ENCODE measurements around the gene FGF11. TPM values are rescaled to one million over a fixed set of nuclear protein-coding genes. Genes with fewer than 3 reads are reported as not detected.

The FGF11 gene
- polyA plus RNA-seq, 2 of the 4 experiments (the other 2 are of a cell fraction), result 1.4 to 1.8 TPM

DNA sequence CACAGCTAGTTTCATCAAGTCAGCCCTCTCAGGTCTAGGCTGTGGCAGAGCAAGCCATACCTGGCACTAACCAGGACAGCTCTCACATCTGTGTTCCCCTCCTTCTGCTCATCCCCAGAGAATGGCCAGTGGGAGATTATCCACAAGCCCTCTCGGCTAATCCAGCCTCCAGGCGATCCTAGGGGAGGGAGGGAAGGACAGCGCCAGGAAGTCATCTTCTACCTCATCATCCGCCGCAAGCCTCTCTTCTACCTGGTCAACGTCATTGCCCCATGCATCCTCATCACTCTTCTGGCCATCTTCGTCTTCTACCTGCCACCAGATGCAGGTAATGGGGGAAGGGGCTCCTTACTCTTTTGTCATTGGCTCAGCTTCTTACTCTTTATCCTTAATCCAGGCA lies 9.1 kb downstream of the FGF11 start:
- H3K4me1 ChIP-seq, result peaks cover 14% of the 10 kb centered on the region; the same call in 2 of the 3 replicates
- H3K27ac ChIP-seq, result no peak overlapping the region
- no peak overlapping the region for H3K4me3 ChIP-seq
- ChIA-PET CTCF (interaction anchor here (1.0 to 30.1 kb wide), 6 partner anchors 7 to 112 kb away, joined by 3 to 342 read pairs (median 14); partner anchors contain the start of genes CHRNB1, FGF11, SENP3 and TMEM102), POLR2A (interaction anchor here (0.8 kb wide), 1 partner anchor 8 kb away, joined by 3 read pairs; no protein-coding TSS in a partner anchor)
- no peak for DNase-seq (ENCODE audit: low read depth in 1 of 2, low spot score in 1 of 2)
- no peaks in the 10 kb centered on the region for H3K9me3 ChIP-seq
- WGBS (ENCODE audit: missing lambda C conversion rate), result 72% methylated on average over 7 of the region's 7 CpGs
- TF ChIP-seq CHD2 (IDR thresholded peaks at IDR 0.05; ENCODE audit: low read length, partially characterized antibody) (no peak), EP300 (IDR thresholded peaks at IDR 0.05) (no peak), HEYL (CRISPR knock-in tag; IDR thresholded peaks at IDR 0.05) (no peak), RFX5 (IDR thresholded peaks at IDR 0.05) (no peak), RNF2 (IDR thresholded peaks at IDR 0.05; ENCODE audit: borderline replicate concordance, low read depth) (no peak), POLR2A (IDR thresholded peaks at IDR 0.05; ENCODE audit: low read length) (no peak), ZSCAN20 (CRISPR knock-in tag; IDR thresholded peaks at IDR 0.05) (no peak), TP53 (CRISPR knock-in tag; IDR thresholded peaks at IDR 0.05) (no peak), KDM5A (IDR thresholded peaks at IDR 0.05) (no peak), ZC3H11A (IDR thresholded peaks at IDR 0.05) (no peak), ZFP36 (IDR thresholded peaks at IDR 0.05; ENCODE audit: borderline replicate concordance, partially characterized antibody) (no peak), CBX8 (IDR thresholded peaks at IDR 0.05) (no peak), CEBPB (IDR thresholded peaks at IDR 0.05) (no peak), ESRRA (IDR thresholded peaks at IDR 0.05; ENCODE audit: borderline replicate concordance, low read length) (no peak), CHD4 (IDR thresholded peaks at IDR 0.05; ENCODE audit: borderline replicate concordance) (no peak)
- TF ChIP-seq, protein P1, sequence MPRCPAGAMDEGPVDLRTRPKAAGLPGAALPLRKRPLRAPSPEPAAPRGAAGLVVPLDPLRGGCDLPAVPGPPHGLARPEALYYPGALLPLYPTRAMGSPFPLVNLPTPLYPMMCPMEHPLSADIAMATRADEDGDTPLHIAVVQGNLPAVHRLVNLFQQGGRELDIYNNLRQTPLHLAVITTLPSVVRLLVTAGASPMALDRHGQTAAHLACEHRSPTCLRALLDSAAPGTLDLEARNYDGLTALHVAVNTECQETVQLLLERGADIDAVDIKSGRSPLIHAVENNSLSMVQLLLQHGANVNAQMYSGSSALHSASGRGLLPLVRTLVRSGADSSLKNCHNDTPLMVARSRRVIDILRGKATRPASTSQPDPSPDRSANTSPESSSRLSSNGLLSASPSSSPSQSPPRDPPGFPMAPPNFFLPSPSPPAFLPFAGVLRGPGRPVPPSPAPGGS (IDR thresholded peaks at IDR 0.05), result no peak
- ATAC-seq, result no peak
- no peak overlapping the region for H3K4me2 ChIP-seq
- FAIRE-seq, result no peak

DNA sequence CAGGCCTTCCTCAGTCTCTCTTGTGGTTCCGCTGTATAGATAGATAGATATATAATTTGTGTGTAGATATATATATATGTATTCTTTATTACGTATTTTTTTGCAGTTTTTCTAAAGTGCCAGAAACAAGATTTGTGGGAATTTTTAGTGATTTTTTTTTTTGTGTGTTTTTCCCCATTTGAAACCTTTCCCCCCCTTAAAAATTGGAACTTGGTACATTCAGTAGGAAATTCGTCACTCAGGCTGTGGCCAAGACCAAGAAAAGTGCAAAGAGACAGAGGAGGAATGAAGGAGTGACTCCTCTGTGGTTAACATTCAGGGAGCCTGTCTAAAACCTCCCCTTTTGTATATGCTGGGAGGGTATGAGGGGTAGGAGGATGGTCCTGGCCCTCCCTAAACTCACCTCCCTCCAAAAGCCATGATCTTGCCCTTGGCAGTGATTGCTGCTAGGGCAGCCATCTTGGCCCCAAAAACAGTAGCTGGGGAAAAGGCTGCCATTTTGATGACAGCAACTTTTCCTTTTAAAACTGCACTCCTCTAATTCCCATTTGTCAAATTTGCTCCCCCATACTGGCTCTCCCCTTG lies 20.7 kb downstream of the FGF11 start:
- H3K4me1 ChIP-seq, result no peaks in the 10 kb centered on the region
- no peak overlapping the region for H3K4me2 ChIP-seq
- ATAC-seq (no peak), DNase-seq (ENCODE audit: low read depth in 1 of 2, low spot score in 1 of 2) (no peak), FAIRE-seq (no peak)
- no peak overlapping the region for H3K27ac ChIP-seq
- no peak overlapping the region for H3K4me3 ChIP-seq
- POLR2A ChIA-PET, result interaction anchor here (0.6 kb wide), 1 partner anchor 62 kb away, joined by 3 read pairs; no protein-coding TSS in a partner anchor
- WGBS (ENCODE audit: missing lambda C conversion rate), result 71% methylated on average over 3 of the region's 3 CpGs
- CTCF ChIA-PET, result interaction anchor here (1.8 to 30.1 kb wide), 3 partner anchors 19 to 101 kb away, joined by 5 to 342 read pairs (median 17); partner anchors contain the start of genes CHRNB1, FGF11, SENP3 and TMEM102
- TF ChIP-seq EHMT2 (IDR thresholded peaks at IDR 0.05; ENCODE audit: low read depth) (0 out of 2 replicates have a peak, but pooled peaks have one; percentile 16), JUNB (IDR thresholded peaks at IDR 0.05) (no peak)
- no peaks in the 10 kb centered on the region for H3K9me3 ChIP-seq

DNA sequence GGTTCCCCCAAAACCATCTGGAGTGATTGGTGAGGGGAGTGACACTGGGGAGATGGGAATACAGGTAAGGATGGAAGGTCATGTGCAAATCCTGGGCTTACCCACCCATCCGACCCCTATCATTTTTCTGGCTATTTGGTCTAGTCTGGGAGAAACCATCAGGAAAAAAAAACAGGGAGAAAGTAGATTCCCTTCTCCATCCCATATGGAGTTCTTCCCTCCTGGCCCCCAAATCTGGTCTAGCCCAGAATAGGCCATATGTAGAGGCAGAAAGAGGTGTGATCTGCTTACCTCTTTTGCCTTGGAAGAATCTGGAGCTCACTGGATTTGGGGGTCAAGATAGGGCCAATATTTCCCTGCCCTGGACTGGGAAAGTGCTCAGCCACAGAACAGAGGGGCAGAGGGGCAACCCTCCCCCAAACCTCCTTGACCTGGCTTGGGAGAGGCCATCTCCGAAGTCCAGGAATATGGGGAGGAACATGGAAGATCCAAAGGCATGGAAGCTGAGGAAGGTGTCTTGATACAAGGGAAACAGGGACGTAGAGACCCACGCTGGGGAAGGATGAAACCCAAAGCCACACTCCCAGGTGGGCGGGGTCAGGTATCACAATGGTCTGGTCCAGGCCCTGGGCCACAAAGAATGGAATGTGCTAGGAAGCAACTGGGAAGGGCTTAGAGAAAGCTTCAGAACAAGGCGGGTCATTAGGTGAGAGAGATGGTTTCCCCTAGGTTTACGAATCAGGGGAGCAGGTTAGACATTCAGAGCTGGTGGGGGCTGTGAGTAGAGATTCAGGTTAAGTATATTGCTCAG lies 21.7 kb downstream of the FGF11 start:
- ATAC-seq (no peak), DNase-seq (ENCODE audit: low read depth in 1 of 2, low spot score in 1 of 2) (no peak), FAIRE-seq (no peak)
- no peaks in the 10 kb centered on the region for H3K4me1 ChIP-seq
- ChIA-PET CTCF (interaction anchor here (0.9 to 30.1 kb wide), 9 partner anchors 9 to 105 kb away, joined by 3 to 342 read pairs (median 5); partner anchors contain the start of genes CHRNB1, FGF11, POLR2A and SENP3), POLR2A (interaction anchor here (0.6 to 0.9 kb wide), 2 partner anchors 23 to 61 kb away, joined by 3 read pairs; partner anchors contain the start of gene POLR2A)
- no peak overlapping the region for H3K27ac ChIP-seq
- H3K4me3 ChIP-seq, result no peak overlapping the region
- WGBS (ENCODE audit: missing lambda C conversion rate), result 93% methylated on average over 7 of the region's 7 CpGs
- no peaks in the 10 kb centered on the region for H3K9me3 ChIP-seq
- H3K4me2 ChIP-seq, result no peak overlapping the region
- TF ChIP-seq PHF8 (IDR thresholded peaks at IDR 0.05; ENCODE audit: borderline replicate concordance, low read depth), result no peak
- TF ChIP-seq CEBPB (IDR thresholded peaks at IDR 0.05), result no peak
- no peak for TF ChIP-seq KDM1A (IDR thresholded peaks at IDR 0.05; ENCODE audit: low read depth)
- TF ChIP-seq, protein P2, sequence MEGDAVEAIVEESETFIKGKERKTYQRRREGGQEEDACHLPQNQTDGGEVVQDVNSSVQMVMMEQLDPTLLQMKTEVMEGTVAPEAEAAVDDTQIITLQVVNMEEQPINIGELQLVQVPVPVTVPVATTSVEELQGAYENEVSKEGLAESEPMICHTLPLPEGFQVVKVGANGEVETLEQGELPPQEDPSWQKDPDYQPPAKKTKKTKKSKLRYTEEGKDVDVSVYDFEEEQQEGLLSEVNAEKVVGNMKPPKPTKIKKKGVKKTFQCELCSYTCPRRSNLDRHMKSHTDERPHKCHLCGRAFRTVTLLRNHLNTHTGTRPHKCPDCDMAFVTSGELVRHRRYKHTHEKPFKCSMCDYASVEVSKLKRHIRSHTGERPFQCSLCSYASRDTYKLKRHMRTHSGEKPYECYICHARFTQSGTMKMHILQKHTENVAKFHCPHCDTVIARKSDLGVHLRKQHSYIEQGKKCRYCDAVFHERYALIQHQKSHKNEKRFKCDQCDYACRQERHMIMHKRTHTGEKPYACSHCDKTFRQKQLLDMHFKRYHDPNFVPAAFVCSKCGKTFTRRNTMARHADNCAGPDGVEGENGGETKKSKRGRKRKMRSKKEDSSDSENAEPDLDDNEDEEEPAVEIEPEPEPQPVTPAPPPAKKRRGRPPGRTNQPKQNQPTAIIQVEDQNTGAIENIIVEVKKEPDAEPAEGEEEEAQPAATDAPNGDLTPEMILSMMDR (IDR thresholded peaks at IDR 0.05), result no peak
- TF ChIP-seq MAFK (IDR thresholded peaks at IDR 0.05; ENCODE audit: partially characterized antibody), result no peak
- TF ChIP-seq CHD4 (IDR thresholded peaks at IDR 0.05; ENCODE audit: borderline replicate concordance), result no peak
- TF ChIP-seq, protein P1 (IDR thresholded peaks at IDR 0.05), result no peak
- no peak for TF ChIP-seq KDM5A (IDR thresholded peaks at IDR 0.05)
- no peak for TF ChIP-seq GATA3 (IDR thresholded peaks at IDR 0.05; ENCODE audit: borderline replicate concordance)
- TF ChIP-seq HOXB13 (CRISPR knock-in tag; IDR thresholded peaks at IDR 0.05; ENCODE audit: low read depth), result no peak
- TF ChIP-seq, protein P3, sequence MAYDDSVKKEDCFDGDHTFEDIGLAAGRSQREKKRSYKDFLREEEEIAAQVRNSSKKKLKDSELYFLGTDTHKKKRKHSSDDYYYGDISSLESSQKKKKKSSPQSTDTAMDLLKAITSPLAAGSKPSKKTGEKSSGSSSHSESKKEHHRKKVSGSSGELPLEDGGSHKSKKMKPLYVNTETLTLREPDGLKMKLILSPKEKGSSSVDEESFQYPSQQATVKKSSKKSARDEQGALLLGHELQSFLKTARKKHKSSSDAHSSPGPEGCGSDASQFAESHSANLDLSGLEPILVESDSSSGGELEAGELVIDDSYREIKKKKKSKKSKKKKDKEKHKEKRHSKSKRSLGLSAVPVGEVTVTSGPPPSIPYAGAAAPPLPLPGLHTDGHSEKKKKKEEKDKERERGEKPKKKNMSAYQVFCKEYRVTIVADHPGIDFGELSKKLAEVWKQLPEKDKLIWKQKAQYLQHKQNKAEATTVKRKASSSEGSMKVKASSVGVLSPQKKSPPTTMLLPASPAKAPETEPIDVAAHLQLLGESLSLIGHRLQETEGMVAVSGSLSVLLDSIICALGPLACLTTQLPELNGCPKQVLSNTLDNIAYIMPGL (CRISPR knock-in tag; IDR thresholded peaks at IDR 0.05; ENCODE audit: borderline replicate concordance), result no peak
- TF ChIP-seq CHD2 (IDR thresholded peaks at IDR 0.05; ENCODE audit: low read length, partially characterized antibody), result no peak
- TF ChIP-seq MYC (IDR thresholded peaks at IDR 0.05; ENCODE audit: borderline replicate concordance, low read length), result no peak
